ENCODE results near the gene APOA4. TPM values are rescaled to one million over a fixed set of nuclear protein-coding genes. Genes with fewer than 3 reads are reported as not detected.

The APOA4 gene
- total RNA-seq, 1 donor from 2014 or later: not detected

DNA sequence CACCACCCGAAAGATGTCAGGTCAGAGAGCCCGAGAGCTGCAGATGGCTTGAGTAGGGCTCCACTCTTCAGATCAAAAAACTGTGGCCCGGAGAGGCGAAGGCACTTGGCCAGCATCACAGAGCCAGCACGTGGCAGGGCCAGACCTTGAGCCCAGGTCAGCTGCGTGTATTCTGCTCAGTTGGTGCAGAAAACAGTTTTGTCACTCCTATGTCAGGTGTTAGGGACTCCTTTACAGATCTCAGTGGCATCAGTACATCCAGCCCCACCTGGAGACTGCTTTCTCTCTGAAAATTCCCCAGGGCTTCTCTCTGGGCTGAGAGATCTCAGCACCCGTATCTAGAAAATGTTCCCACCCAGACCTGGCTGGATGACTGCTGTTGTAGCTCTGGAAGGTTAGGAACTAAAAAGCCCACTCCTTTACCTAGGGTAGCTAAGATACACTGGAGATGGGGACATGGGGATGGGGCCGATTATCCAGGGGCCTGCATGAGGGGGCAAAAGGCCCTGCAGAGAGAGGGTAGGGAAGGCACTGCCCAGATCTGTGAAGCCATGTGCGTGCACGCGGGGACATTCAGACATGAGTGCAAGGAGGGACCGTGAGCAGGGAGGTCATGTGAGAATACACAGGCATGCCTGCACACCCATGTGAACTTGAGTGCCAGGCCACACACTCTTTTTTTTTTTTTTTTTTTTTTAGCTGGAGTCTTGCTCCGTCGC lies 10.9 kb upstream of the APOA4 start:
- DNase-seq (no peak), ATAC-seq (ENCODE audit: poor library complexity) (no peak)
- intact Hi-C loops (cut with DNase I): no loop called here

DNA sequence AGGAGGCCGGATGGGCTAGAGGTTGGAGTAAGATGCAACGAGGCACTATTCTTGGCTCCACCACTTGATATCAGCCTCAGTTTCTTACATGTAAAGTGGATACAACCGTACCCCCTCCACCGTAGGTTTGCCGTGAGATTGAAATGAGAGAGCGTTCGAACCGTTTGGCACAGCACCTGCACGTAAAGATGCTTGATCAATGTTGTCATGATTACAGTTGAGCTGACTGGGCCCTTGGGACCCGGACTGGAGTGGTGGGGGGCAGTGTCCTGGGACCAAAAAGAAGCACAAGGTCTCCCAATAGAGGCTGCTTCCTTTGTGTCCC lies 10.3 kb upstream of the APOA4 start:
- intact Hi-C loops (cut with DNase I): no loop called here
- DNase-seq: no peak
- no peak for ATAC-seq (ENCODE audit: poor library complexity)

DNA sequence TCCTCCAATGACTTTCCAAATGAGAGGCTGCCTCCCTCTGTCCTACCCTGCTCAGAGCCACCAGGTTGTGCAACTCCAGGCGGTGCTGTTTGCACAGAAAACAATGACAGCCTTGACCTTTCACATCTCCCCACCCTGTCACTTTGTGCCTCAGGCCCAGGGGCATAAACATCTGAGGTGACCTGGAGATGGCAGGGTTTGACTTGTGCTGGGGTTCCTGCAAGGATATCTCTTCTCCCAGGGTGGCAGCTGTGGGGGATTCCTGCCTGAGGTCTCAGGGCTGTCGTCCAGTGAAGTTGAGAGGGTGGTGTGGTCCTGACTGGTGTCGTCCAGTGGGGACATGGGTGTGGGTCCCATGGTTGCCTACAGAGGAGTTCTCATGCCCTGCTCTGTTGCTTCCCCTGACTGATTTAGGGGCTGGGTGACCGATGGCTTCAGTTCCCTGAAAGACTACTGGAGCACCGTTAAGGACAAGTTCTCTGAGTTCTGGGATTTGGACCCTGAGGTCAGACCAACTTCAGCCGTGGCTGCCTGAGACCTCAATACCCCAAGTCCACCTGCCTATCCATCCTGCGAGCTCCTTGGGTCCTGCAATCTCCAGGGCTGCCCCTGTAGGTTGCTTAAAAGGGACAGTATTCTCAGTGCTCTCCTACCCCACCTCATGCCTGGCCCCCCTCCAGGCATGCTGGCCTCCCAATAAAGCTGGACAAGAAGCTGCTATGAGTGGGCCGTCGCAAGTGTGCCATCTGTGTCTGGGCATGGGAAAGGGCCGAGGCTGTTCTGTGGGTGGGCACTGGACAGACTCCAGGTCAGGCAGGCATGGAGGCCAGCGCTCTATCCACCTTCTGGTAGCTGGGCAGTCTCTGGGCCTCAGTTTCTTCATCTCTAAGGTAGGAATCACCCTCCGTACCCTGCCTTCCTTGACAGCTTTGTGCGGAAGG lies 9.5 kb upstream of the APOA4 start:
- intact Hi-C loops (cut with DNase I): no loop called here
- DNase-seq (no peak), ATAC-seq (ENCODE audit: poor library complexity) (no peak)

DNA sequence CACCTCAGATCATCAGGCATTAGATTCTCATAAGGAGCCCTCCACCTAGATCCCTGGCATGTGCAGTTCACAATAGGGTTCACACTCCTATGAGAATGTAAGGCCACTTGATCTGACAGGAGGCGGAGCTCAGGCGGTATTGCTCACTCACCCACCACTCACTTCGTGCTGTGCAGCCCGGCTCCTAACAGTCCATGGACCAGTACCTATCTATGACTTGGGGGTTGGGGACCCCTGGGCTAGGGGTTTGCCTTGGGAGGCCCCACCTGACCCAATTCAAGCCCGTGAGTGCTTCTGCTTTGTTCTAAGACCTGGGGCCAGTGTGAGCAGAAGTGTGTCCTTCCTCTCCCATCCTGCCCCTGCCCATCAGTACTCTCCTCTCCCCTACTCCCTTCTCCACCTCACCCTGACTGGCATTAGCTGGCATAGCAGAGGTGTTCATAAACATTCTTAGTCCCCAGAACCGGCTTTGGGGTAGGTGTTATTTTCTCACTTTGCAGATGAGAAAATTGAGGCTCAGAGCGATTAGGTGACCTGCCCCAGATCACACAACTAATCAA lies 8.8 kb upstream of the APOA4 start:
- DNase-seq (no peak), ATAC-seq (ENCODE audit: poor library complexity) (no peak)
- intact Hi-C loops (cut with DNase I): no loop called here

DNA sequence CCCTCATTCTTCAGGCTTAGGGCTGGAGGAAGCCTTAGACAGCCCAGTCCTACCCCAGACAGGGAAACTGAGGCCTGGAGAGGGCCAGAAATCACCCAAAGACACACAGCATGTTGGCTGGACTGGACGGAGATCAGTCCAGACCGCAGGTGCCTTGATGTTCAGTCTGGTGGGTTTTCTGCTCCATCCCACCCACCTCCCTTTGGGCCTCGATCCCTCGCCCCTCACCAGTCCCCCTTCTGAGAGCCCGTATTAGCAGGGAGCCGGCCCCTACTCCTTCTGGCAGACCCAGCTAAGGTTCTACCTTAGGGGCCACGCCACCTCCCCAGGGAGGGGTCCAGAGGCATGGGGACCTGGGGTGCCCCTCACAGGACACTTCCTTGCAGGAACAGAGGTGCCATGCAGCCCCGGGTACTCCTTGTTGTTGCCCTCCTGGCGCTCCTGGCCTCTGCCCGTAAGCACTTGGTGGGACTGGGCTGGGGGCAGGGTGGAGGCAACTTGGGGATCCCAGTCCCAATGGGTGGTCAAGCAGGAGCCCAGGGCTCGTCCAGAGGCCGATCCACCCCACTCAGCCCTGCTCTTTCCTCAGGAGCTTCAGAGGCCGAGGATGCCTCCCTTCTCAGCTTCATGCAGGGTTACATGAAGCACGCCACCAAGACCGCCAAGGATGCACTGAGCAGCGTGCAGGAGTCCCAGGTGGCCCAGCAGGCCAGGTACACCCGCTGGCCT lies 7.2 kb upstream of the APOA4 start:
- intact Hi-C loops (cut with DNase I): no loop called here
- DNase-seq: no peak
- ATAC-seq (ENCODE audit: poor library complexity): no peak

DNA sequence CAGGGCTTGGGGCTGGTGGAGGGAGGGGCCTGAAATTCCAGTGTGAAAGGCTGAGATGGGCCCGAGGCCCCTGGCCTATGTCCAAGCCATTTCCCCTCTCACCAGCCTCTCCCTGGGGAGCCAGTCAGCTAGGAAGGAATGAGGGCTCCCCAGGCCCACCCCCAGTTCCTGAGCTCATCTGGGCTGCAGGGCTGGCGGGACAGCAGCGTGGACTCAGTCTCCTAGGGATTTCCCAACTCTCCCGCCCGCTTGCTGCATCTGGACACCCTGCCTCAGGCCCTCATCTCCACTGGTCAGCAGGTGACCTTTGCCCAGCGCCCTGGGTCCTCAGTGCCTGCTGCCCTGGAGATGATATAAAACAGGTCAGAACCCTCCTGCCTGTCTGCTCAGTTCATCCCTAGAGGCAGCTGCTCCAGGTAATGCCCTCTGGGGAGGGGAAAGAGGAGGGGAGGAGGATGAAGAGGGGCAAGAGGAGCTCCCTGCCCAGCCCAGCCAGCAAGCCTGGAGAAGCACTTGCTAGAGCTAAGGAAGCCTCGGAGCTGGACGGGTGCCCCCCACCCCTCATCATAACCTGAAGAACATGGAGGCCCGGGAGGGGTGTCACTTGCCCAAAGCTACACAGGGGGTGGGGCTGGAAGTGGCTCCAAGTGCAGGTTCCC lies 6.5 kb upstream of the APOA4 start, which contains the start of gene APOC3:
Gene APOC3 (plus strand): TSS at position 383 of the 659 bp plus-strand sequence. CDS start 676 bp downstream, outside the sequence.
- intact Hi-C loops (cut with DNase I): no loop called here
- ATAC-seq (ENCODE audit: poor library complexity) (no peak), DNase-seq (no peak)

DNA sequence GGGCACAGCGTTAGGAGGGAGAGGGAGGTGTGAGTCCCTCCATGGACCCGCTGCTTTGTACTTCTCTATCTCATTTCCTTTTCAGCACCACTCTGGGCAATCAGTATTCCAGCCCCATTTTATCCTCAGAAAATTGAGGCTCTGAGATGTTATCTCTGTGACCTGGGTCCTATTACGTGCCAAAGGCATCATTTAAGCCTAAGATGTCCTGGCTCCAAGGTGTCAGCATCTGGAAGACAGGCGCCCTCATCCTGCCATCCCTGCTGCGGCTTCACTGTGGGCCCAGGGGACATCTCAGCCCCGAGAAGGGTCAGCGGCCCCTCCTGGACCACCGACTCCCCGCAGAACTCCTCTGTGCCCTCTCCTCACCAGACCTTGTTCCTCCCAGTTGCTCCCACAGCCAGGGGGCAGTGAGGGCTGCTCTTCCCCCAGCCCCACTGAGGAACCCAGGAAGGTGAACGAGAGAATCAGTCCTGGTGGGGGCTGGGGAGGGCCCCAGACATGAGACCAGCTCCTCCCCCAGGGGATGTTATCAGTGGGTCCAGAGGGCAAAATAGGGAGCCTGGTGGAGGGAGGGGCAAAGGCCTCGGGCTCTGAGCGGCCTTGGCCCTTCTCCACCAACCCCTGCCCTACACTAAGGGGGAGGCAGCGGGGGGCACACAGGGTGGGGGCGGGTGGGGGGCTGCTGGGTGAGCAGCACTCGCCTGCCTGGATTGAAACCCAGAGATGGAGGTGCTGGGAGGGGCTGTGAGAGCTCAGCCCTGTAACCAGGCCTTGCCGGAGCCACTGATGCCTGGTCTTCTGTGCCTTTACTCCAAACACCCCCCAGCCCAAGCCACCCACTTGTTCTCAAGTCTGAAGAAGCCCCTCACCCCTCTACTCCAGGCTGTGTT lies 5.8 kb upstream of the APOA4 start:
- DNase-seq: no peak
- ATAC-seq (ENCODE audit: poor library complexity): no peak
- intact Hi-C loops (cut with DNase I): no loop called here

DNA sequence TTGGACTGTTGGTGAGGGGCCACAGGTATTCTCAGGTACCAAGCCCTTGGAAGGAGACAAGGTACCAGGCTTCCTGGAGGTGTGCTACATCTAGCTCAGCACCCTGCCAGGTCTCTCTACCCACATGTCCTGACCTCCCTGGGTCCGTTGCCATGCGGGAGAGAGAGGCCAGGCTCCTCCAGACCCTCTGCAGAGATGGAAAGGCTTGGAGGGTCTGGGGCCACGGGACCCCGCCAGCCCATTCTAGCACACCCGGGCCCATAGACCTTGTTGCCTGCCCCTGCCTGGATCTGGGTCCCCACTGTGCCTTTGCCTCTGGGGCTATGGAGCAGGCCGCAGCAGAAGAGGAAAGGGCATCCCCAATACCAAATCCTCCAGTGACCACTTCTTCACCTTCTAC lies 4.4 kb upstream of the APOA4 start:
- intact Hi-C loops (cut with DNase I): no loop called here
- ATAC-seq (ENCODE audit: poor library complexity): no peak
- DNase-seq: no peak

DNA sequence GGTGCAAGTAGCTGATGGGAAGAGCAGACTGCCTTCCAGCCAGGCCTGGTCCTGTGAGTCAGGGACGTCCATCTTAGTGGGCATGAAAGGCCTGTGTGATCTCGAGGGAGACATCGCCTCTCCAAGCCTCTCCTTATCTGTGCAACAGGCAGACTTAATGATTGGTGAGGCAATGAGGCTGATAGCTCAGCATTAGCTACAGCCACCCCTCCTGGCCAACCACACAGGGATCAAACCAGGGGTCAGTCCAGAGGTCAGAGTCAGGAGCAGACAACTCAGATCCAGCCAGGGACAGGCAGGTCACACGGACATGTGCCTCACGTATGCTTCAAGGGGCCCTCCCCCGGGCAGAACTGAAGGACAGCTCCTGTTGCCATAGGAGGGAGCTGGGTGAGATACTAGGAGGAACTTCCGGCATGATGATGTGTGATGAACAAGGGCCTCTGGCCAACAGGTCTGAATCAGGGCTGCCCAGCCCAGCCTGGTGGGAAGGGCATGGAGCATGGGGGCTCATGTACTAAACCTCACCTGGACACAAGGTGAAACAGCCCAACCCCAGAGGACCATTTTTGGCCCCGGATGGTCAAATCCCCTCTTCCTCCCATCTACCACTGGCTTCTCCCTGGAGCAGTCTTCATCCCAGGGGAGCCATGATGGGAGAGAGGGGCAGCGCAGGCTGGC lies 3.8 kb upstream of the APOA4 start:
- DNase-seq (no peak), ATAC-seq (ENCODE audit: poor library complexity) (no peak)
- intact Hi-C loops (cut with DNase I): no loop called here

DNA sequence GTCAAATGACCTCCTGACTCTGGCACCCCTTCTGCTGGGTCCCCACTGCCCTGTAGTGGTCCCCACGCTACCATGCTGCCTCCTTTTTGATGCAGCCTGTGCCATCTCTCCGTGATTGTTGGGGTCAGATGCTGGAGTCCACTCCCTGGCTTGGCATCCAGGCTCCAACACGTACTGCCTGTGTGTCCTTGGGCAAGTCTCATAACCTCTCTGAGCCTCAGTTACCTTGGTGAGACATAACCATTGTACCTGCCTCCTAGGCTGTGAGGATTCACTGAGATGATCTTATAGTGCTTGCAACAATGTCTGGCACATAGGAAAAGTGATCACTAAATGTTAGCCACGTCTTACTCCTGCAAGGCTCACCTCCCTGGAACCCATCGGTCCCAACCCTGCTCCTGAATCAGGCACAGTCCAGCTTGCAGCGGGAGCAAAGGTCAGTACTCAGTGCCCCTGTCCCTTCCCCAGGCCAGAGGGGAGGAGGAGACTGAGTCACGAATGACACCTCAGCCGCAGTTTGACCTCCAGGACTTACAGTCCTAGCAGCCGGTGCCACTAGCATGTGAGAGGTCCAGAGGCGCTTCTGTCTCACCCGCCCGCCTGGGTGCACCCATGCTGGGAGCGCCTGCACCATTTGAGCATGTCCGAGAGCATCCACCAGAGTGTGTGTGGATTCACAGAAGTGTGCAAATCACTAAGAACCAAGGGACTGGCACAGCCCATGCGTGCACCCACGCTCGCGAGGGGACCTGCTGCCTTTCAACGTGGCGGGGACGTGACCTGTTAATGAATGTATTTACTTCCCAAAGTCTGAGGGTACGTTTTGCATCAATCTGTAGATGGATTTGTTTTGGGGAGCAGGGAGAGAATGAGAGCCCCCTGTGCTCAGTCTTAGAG lies 3.0 kb upstream of the APOA4 start:
- ATAC-seq (ENCODE audit: poor library complexity): no peak
- DNase-seq: no peak
- intact Hi-C loops (cut with DNase I): no loop called here

DNA sequence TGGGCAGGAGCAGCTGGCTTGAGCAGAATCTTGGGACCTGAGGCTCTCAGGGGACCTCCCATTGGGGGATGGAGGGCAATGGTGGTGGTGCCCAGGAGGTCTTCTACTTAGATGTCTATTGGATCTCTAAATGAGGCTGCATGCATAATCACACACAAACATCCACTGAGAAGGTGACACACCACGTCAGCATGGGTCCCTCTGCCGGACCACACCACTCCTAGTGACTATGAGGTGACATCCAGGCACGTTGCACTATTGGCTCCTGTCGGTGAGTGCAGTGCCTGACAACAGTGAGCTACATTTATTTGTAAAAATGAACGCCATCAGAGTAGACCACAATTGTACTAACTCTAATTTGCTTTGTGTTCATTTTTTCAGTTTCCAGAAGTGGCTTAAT lies 2.3 kb upstream of the APOA4 start:
- DNase-seq (no peak), ATAC-seq (ENCODE audit: poor library complexity) (no peak)
- intact Hi-C loops (cut with DNase I): no loop called here

DNA sequence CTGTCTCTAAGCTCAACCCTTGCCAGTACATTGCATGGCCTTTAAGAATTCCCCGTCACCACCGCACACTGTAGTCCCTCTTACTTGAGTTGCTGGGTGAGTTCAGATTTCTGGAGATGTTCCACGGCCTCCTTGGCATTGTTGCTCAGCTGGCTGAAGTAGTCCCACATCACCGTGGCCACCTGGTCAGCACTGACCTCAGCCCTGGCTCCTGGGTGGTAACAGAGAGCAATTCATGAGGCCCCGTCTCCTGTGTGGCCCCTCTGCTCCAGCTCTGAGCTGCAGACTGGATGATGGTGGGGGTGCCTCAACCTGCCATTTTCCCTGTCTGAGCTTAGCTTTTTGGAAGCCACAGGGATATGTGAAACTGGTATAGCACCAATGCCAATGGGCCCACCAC lies 529 bp downstream of the APOA4 start:
- intact Hi-C loops (cut with DNase I): no loop called here
- ATAC-seq (ENCODE audit: poor library complexity) (no peak), DNase-seq (no peak)

DNA sequence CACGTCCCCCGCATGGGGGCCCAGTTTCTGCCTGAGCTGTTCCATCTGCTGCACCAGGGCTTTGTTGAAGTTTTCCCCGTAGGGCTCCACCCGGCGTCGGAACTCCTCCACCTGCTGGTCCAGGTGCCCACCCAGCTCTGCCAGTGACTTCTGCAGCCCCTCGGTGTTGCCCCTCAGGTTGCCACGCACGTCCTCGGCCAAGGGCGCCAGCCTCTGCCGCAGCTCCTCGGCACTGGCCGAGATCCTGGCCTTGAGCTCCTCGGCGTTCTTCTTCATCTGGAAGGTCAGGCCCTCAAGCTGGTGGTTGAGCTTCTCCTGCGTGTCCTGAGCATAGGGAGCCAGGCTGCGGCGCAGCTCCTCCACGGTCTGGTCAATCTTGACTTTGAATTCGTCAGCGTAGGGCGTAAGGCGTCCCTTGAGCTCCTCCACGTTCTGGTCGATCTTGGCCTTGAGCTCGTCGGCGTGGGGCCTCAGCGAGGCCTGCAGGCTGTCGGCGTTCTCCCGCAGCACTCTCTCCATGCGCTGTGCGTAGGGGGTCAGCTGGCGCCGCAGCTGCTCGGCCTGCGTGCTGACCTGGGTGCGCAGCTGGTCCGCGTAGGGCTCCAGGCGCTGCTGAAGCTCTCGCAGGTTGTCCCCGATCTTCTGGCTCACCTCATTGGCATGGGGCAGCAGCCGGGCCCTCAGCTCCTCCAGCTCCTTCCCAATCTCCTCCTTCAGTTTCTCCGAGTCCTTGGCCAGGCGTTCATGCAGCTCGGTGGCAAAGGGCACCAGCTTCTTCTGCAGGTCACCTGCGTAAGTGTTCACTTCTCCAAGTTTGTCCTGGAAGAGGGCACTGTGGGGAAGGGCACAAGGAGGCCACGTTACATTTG lies 1.8 kb downstream of the APOA4 start:
- DNase-seq: no peak
- no peak for ATAC-seq (ENCODE audit: poor library complexity)
- intact Hi-C loops (cut with DNase I): no loop called here

DNA sequence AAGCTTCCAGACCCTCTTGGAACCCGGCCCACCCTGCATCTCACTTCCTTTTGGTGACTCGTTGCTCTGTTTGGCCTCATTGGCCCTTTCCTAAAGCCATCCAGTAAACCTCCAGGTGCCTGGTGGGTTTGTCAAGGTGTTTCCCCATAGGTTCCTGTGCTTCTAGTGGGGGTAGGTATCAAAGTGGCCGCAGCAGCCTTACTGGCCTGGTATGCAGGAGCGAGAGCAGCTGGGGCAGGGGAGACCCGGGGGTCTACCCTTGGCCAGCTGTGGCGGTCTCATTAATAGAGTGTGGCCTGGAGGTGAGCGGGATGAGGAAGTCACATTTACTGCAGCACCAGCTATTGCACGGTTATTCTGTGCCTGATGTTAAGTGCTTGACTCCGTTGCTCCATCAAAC lies 4.1 kb downstream of the APOA4 start:
- ATAC-seq (ENCODE audit: poor library complexity): no peak
- DNase-seq: no peak
- intact Hi-C loops (cut with DNase I): no loop called here

DNA sequence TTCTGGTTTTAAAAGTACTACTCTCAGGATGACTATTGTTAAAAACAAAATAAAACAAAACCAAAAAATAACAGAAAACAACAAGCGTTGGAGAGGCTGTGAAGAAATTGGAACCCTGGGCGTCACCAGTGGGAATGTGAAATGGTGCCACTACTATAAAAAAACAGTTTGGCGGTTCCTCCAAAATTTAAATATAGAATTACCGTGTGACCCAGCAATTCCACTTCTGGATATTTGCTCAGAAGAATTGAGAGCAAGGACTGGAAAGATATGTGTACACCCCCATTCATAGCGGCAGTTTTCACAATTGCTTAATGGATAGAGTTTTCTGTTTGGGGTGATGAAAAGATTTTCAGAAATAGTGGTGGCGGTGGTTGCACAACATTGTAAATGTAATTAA lies 8.6 kb downstream of the APOA4 start:
- intact Hi-C loops (cut with DNase I): no loop called here
- DNase-seq (no peak), ATAC-seq (ENCODE audit: poor library complexity) (no peak)
